ENCODE measurements around the gene IRAK1BP1. TPM values are rescaled to one million over a fixed set of nuclear protein-coding genes. Genes with fewer than 3 reads are reported as not detected.

IRAK1BP1 gene
- polyA plus RNA-seq (2011; rRNA removed): 2.3 and 2.6 TPM in 2 replicates
- polyA plus RNA-seq (2012; cell fraction: cytosol; rRNA removed): 0.57 and 0.65 TPM in 2 replicates
- 0.49 and 0.53 TPM in 2 replicates for polyA plus RNA-seq (2012; cell fraction: nucleus; rRNA removed)
- polyA plus RNA-seq (2017; fragmentation: RNase III; extraction: RNeasy Plus Mini Kit Qiagen cat#74134 plus additional on column Dnase treatment): 0.92 to 1.0 TPM (median 0.97 TPM) in 3 replicates
- polyA minus RNA-seq (2011; rRNA and poly(A)+ RNA removed): 2.5 and 3.4 TPM in 2 replicates

- Histone ChIP-seq H3K4me2 (peak within 1 kb of the TSS; percentile 78), H3K4me3 (peak within 1 kb of the TSS; percentile 95), H3K27ac (peak within 1 kb of the TSS; percentile 87 to 89), H3K4me1 (peaks cover 2% of the 10 kb centered on the region; the same call in 1 of the 3 replicates), H3K9me3 (no peaks in the 10 kb centered on the region)
- peak; percentile 61 to 85 for DNase-seq (ENCODE audit: low read depth in 1 of 2, low spot score in 1 of 2)
- ATAC-seq: peak; percentile 99
- no peak for FAIRE-seq
- POLR2A ChIA-PET: interaction anchor here (0.6 to 0.7 kb wide), 2 partner anchors 211 to 222 kb away, joined by 3 read pairs; partner anchors contain the start of gene PHIP
- WGBS (ENCODE audit: missing lambda C conversion rate): 4% methylated on average over 18 of the region's 48 CpGs
- TF ChIP-seq JUN (IDR thresholded peaks at IDR 0.05) (peak in 1 of 2 experiments; percentile 54; a peak in 2 of 5 replicates), MAX (IDR thresholded peaks at IDR 0.05) (peak; percentile 61; the same call in 1 of the 2 replicates), POLR2A (IDR thresholded peaks at IDR 0.05; ENCODE audit: low read length) (peak; percentile 60), JUNB (IDR thresholded peaks at IDR 0.05) (no peak), REST (IDR thresholded peaks at IDR 0.05) (no peak), PHF8 (IDR thresholded peaks at IDR 0.05; ENCODE audit: borderline replicate concordance, low read depth) (peak; percentile 48; the same call in 1 of the 2 replicates)
- CTCF ChIA-PET: interaction anchor here (0.6 to 0.8 kb wide), 2 partner anchors 11 to 1590 kb away, joined by 3 to 4 read pairs; no protein-coding TSS in a partner anchor
Measured at GRCh38 chr6:78867370-78868040, at the start of gene IRAK1BP1. IRAK1BP1 (plus strand) TSS chr6:78867551; CDS start chr6:78867577, 26 bp downstream.

- no peak overlapping the region for H3K4me2 ChIP-seq
- TF ChIP-seq HOXA7 (CRISPR knock-in tag; IDR thresholded peaks at IDR 0.05) (no peak), CTCF (IDR thresholded peaks at IDR 0.05) (no peak), TP53 (CRISPR knock-in tag; IDR thresholded peaks at IDR 0.05) (no peak), NPAS2 (CRISPR knock-in tag; IDR thresholded peaks at IDR 0.05; ENCODE audit: borderline replicate concordance) (no peak), HOXB5 (CRISPR knock-in tag; IDR thresholded peaks at IDR 0.05) (no peak), HDAC2 (IDR thresholded peaks at IDR 0.05) (no peak), ZNF302 (CRISPR knock-in tag; IDR thresholded peaks at IDR 0.05) (no peak), USF2 (IDR thresholded peaks at IDR 0.05) (no peak), RNF2 (IDR thresholded peaks at IDR 0.05; ENCODE audit: borderline replicate concordance, low read depth) (no peak), HES2 (IDR thresholded peaks at IDR 0.05) (no peak), ZC3H11A (IDR thresholded peaks at IDR 0.05) (no peak), JUN (IDR thresholded peaks at IDR 0.05) (no peak), RARB (CRISPR knock-in tag; IDR thresholded peaks at IDR 0.05) (no peak), RCOR1 (IDR thresholded peaks at IDR 0.05; ENCODE audit: low read depth, low read length) (no peak)
- CTCF ChIA-PET: no interaction called here
Measured at GRCh38 chr6:78824045-78824444, 43.3 kb upstream of the IRAK1BP1 start.

More at GRCh38 chr6:78824045-78824444, 43.3 kb upstream of the IRAK1BP1 start:
- FAIRE-seq: no peak
- Histone ChIP-seq H3K27ac (no peak overlapping the region), H3K9me3 (no peaks in the 10 kb centered on the region), H3K4me3 (no peak overlapping the region), H3K4me1 (no peaks in the 10 kb centered on the region)
- ATAC-seq: no peak
- POLR2A ChIA-PET: no interaction called here
- DNase-seq (ENCODE audit: low read depth in 1 of 2, low spot score in 1 of 2): no peak
